GM23338 (cell line): Measurements from ENCODE around the gene BCL2. TPM values are rescaled to one million over a fixed set of nuclear protein-coding genes. Genes with fewer than 3 reads are reported as not detected.

ENCODE experiments used
- ATAC-seq: fragments of 200-7000 bp; cut with Tn5 transposase; 3 replicates; pipeline ENCODE4 v1.9.1; 2020
- DNase-seq: peaks from one replicate; pipeline ENCODE4 v3.0.0-alpha.2; 2015; ENCODE audit warnings: low spot score
- H2AFZ ChIP-seq: fragments of 200-600 bp; sonication (generic); 2 replicates; pipeline ENCODE4 v1.8.0; 2016; ENCODE audit warnings: antibody characterized with exemption, mild to moderate bottlenecking, moderate library complexity
- H3F3A ChIP-seq: fragments of 200-600 bp; sonication (generic); replicated peaks from 2 replicates; pipeline ENCODE4 v1.8.0; 2017; ENCODE audit warnings: antibody characterized with exemption, mixed run types, low read depth
- H3K27ac ChIP-seq: fragments of 200-600 bp; sonication (generic); 2 replicates; pipeline ENCODE4 v1.6.1; 2016; ENCODE audit warnings: low read depth
- H3K27me3 ChIP-seq: fragments of 200-600 bp; sonication (generic); 2 replicates; pipeline ENCODE4 v1.8.0; 2016; ENCODE audit warnings: mild to moderate bottlenecking, mixed run types, moderate library complexity; ENCODE audit not compliant: insufficient read depth
- H3K36me3 ChIP-seq: fragments of 200-600 bp; sonication (generic); 2 replicates; pipeline ENCODE4 v1.8.0; 2016; ENCODE audit warnings: mild to moderate bottlenecking; ENCODE audit not compliant: insufficient read depth
- H3K4me1 ChIP-seq: fragments of 200-600 bp; sonication (generic); 2 replicates; pipeline ENCODE4 v1.8.0; 2016; ENCODE audit warnings: mild to moderate bottlenecking, moderate library complexity; ENCODE audit not compliant: insufficient read depth
- H3K4me2 ChIP-seq: fragments of 200-600 bp; sonication (generic); 2 replicates; pipeline ENCODE4 v1.7.1; 2017; ENCODE audit warnings: mixed run types
- H3K4me3 ChIP-seq: fragments of 200-600 bp; sonication (generic); 2 replicates; pipeline ENCODE4 v1.6.1; 2016; ENCODE audit warnings: mixed run types
- H3K79me2 ChIP-seq: fragments of 200-600 bp; sonication (generic); replicated peaks from 2 replicates; pipeline ENCODE4 v1.8.0; 2017; ENCODE audit warnings: mild to moderate bottlenecking; ENCODE audit not compliant: insufficient read depth
- H3K9me2 ChIP-seq: fragments of 200-600 bp; sonication (generic); 2 replicates; pipeline ENCODE4 v1.8.0; 2017; ENCODE audit not compliant: insufficient read depth
- H4K20me1 ChIP-seq: fragments of 200-600 bp; sonication (generic); replicated peaks from 2 replicates; pipeline ENCODE4 v1.8.0; 2017; ENCODE audit warnings: mild to moderate bottlenecking; ENCODE audit not compliant: insufficient read depth
- H3K27ac Mint-ChIP-seq: 2 replicates; pipeline ENCODE4 v1.8.0; 2020; ENCODE audit warnings: inconsistent platforms, mild to moderate bottlenecking, moderate library complexity, mixed read lengths
- H3K27me3 Mint-ChIP-seq: 3 replicates; pipeline ENCODE4 v1.8.0; 2022; ENCODE audit warnings: low read depth, mild to moderate bottlenecking, moderate library complexity, mixed read lengths, inconsistent platforms; ENCODE audit not compliant: insufficient read depth, poor library complexity
- H3K36me3 Mint-ChIP-seq: 3 replicates; pipeline ENCODE4 v1.8.0; 2021; ENCODE audit warnings: low read depth, mild to moderate bottlenecking, inconsistent platforms, moderate library complexity, mixed read lengths
- H3K4me1 Mint-ChIP-seq: 3 replicates; pipeline ENCODE4 v1.8.0; 2020; ENCODE audit warnings: mild to moderate bottlenecking, inconsistent platforms, mixed read lengths
- H3K4me3 Mint-ChIP-seq: 3 replicates; pipeline ENCODE4 v1.8.0; 2021; ENCODE audit warnings: moderate library complexity, mild to moderate bottlenecking, inconsistent platforms, mixed read lengths
- H3K9me3 Mint-ChIP-seq: 3 replicates; pipeline ENCODE4 v1.8.0; 2020; ENCODE audit warnings: moderate library complexity, mild to moderate bottlenecking, inconsistent platforms, mixed read lengths
- CTCF ChIP-seq, 2 experiments: fragments of 200-600 bp in 1 of 2; sonication (generic) in 1 of 2; conservative IDR thresholded peaks; 2 replicates each; pipeline versions ENCODE4 v1.5.1 to v1.6.1; 2016 to 2017; ENCODE audit warnings: antibody characterized with exemption in 2 of 2, low read depth in 2 of 2, mild to moderate bottlenecking in 2 of 2, moderate library complexity in 1 of 2
- ETS1 ChIP-seq: IDR thresholded peaks from 2 replicates; pipeline ENCODE4 v1.6.1; 2016; ENCODE audit warnings: antibody characterized with exemption
- EZH2 ChIP-seq: fragments of 200-600 bp; sonication (generic); IDR thresholded peaks from one replicate; pipeline ENCODE4 v1.8.0; 2017; ENCODE audit warnings: antibody characterized with exemption, mild to moderate bottlenecking, low read depth; ENCODE audit not compliant: unreplicated experiment
- EZH2phosphoT487 ChIP-seq: fragments of 200-600 bp; sonication (generic); IDR thresholded peaks from one replicate; pipeline ENCODE4 v1.8.1; 2018; ENCODE audit warnings: antibody characterized with exemption; ENCODE audit not compliant: unreplicated experiment
- JUNB ChIP-seq: IDR thresholded peaks from one replicate; pipeline ENCODE4 v1.6.1; 2016; ENCODE audit warnings: antibody characterized with exemption; ENCODE audit not compliant: unreplicated experiment
- NANOG ChIP-seq: IDR thresholded peaks from 2 replicates; pipeline ENCODE4 v1.6.1; 2016; ENCODE audit warnings: antibody characterized with exemption, borderline replicate concordance
- POLR2AphosphoS5 ChIP-seq: IDR thresholded peaks from 2 replicates; pipeline ENCODE4 v1.6.1; 2016; ENCODE audit warnings: antibody characterized with exemption, low read depth
- STAT1 ChIP-seq: IDR thresholded peaks from one replicate; pipeline ENCODE4 v1.6.1; 2016; ENCODE audit warnings: antibody characterized with exemption; ENCODE audit not compliant: unreplicated experiment
- ZNF114 ChIP-seq: fragments of 250-450 bp; sonication (Bioruptor Pico); IDR thresholded peaks from 2 replicates; pipeline ENCODE4 v1.5.0; 2020; ENCODE audit warnings: mild to moderate bottlenecking, moderate library complexity
- polyA plus RNA-seq: library from polyadenylated mRNA; unstranded; fragments of >200 nt; fragmentation: Nextera tagmentation; extraction: Ambion mirVana; gene quantifications from 2 replicates; pipeline ENCODE4 v1.2.1, GENCODE V29; 2016
- total RNA-seq: library from RNA; depleted of rRNA; stranded (reverse); fragments of >200 nt; shearing (Covaris generic); gene quantifications from 2 replicates; pipeline ENCODE4 v1.2.3, GENCODE V29; 2014
- TF ChIP-seq, protein P1 (sequence below): fragments of 250-450 bp; sonication (Bioruptor Pico); IDR thresholded peaks from 2 replicates; pipeline ENCODE4 v1.5.0; 2020; ENCODE audit warnings: mild to moderate bottlenecking, moderate library complexity
- TF ChIP-seq, protein P2 (sequence below): IDR thresholded peaks from one replicate; pipeline ENCODE4 v1.6.1; 2018; ENCODE audit warnings: antibody characterized with exemption; ENCODE audit not compliant: unreplicated experiment

The BCL2 gene
- total and polyA plus RNA-seq, 2 experiments from 2014 or later: 1.2 to 4.0 TPM

DNA sequence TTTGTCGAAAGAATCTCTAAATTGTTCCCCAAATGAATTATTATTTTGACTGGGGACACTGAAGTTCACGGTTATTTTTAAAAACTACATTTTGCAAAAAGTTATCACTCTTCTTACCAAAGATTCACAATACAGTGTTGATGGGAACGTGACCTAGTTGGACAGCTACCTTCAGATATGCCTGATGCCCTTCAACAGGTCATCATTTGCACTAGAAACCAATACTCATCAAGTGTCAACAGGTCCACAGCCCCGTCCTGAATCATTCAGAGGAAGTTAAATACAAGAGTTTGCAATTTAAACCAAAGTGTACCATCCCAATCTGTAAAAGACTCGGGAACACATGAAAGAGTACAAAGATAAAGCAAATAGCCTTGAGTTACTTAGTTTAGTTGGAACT lies 28.3 kb downstream of the BCL2 start (continued):
- TF ChIP-seq POLR2AphosphoS5 (no peak), EZH2 (no peak)

GRCh38 chr18:63290821-63291200 lies 28.8 kb downstream of the BCL2 start:
- H3K27ac ChIP-seq: no peak overlapping the region
- H3K27ac Mint-ChIP-seq: peak overlapping the region; percentile 41; the same call in 1 of the 2 replicates
- H3K27me3 ChIP-seq: no peaks in the 10 kb centered on the region
- H3K9me2 ChIP-seq: peaks cover 10% of the 10 kb centered on the region
- no peaks in the 10 kb centered on the region for H3K36me3 ChIP-seq
- 0 out of 2 replicates have a peak, but pooled peaks cover 3% of the 10 kb centered on the region for H3K4me1 ChIP-seq
- no peak overlapping the region for H2AFZ ChIP-seq
- no peaks in the 10 kb centered on the region for H4K20me1 ChIP-seq
- H3K4me1 Mint-ChIP-seq: peaks cover 14% of the 10 kb centered on the region
- no peak overlapping the region for H3K4me3 Mint-ChIP-seq
- no peak for DNase-seq
- no peaks in the 10 kb centered on the region for H3F3A ChIP-seq
- no peaks in the 10 kb centered on the region for H3K79me2 ChIP-seq
- no peaks in the 10 kb centered on the region for H3K36me3 Mint-ChIP-seq
- ATAC-seq: no peak
- TF ChIP-seq, protein P1, sequence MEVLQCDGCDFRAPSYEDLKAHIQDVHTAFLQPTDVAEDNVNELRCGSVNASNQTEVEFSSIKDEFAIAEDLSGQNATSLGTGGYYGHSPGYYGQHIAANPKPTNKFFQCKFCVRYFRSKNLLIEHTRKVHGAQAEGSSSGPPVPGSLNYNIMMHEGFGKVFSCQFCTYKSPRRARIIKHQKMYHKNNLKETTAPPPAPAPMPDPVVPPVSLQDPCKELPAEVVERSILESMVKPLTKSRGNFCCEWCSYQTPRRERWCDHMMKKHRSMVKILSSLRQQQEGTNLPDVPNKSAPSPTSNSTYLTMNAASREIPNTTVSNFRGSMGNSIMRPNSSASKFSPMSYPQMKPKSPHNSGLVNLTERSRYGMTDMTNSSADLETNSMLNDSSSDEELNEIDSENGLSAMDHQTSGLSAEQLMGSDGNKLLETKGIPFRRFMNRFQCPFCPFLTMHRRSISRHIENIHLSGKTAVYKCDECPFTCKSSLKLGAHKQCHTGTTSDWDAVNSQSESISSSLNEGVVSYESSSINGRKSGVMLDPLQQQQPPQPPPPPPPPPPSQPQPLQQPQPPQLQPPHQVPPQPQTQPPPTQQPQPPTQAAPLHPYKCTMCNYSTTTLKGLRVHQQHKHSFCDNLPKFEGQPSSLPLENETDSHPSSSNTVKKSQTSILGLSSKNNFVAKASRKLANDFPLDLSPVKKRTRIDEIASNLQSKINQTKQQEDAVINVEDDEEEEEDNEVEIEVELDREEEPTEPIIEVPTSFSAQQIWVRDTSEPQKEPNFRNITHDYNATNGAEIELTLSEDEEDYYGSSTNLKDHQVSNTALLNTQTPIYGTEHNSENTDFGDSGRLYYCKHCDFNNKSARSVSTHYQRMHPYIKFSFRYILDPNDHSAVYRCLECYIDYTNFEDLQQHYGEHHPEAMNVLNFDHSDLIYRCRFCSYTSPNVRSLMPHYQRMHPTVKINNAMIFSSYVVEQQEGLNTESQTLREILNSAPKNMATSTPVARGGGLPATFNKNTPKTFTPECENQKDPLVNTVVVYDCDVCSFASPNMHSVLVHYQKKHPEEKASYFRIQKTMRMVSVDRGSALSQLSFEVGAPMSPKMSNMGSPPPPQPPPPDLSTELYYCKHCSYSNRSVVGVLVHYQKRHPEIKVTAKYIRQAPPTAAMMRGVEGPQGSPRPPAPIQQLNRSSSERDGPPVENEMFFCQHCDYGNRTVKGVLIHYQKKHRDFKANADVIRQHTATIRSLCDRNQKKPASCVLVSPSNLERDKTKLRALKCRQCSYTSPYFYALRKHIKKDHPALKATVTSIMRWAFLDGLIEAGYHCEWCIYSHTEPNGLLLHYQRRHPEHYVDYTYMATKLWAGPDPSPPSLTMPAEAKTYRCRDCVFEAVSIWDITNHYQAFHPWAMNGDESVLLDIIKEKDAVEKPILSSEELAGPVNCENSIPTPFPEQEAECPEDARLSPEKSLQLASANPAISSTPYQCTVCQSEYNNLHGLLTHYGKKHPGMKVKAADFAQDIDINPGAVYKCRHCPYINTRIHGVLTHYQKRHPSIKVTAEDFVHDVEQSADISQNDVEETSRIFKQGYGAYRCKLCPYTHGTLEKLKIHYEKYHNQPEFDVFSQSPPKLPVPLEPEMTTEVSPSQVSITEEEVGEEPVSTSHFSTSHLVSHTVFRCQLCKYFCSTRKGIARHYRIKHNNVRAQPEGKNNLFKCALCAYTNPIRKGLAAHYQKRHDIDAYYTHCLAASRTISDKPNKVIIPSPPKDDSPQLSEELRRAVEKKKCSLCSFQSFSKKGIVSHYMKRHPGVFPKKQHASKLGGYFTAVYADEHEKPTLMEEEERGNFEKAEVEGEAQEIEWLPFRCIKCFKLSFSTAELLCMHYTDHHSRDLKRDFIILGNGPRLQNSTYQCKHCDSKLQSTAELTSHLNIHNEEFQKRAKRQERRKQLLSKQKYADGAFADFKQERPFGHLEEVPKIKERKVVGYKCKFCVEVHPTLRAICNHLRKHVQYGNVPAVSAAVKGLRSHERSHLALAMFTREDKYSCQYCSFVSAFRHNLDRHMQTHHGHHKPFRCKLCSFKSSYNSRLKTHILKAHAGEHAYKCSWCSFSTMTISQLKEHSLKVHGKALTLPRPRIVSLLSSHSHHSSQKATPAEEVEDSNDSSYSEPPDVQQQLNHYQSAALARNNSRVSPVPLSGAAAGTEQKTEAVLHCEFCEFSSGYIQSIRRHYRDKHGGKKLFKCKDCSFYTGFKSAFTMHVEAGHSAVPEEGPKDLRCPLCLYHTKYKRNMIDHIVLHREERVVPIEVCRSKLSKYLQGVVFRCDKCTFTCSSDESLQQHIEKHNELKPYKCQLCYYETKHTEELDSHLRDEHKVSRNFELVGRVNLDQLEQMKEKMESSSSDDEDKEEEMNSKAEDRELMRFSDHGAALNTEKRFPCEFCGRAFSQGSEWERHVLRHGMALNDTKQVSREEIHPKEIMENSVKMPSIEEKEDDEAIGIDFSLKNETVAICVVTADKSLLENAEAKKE (CRISPR knock-in tag): no peak
- TF ChIP-seq STAT1 (no peak), EZH2phosphoT487 (no peak), NANOG (no peak), ZNF114 (CRISPR knock-in tag) (no peak), JUNB (no peak), POLR2AphosphoS5 (no peak), CTCF (conservative IDR thresholded peaks at IDR 0.05; ENCODE audit: low read depth in 2 of 2) (no peak), EZH2 (no peak), ETS1 (no peak)
- TF ChIP-seq, protein P2, sequence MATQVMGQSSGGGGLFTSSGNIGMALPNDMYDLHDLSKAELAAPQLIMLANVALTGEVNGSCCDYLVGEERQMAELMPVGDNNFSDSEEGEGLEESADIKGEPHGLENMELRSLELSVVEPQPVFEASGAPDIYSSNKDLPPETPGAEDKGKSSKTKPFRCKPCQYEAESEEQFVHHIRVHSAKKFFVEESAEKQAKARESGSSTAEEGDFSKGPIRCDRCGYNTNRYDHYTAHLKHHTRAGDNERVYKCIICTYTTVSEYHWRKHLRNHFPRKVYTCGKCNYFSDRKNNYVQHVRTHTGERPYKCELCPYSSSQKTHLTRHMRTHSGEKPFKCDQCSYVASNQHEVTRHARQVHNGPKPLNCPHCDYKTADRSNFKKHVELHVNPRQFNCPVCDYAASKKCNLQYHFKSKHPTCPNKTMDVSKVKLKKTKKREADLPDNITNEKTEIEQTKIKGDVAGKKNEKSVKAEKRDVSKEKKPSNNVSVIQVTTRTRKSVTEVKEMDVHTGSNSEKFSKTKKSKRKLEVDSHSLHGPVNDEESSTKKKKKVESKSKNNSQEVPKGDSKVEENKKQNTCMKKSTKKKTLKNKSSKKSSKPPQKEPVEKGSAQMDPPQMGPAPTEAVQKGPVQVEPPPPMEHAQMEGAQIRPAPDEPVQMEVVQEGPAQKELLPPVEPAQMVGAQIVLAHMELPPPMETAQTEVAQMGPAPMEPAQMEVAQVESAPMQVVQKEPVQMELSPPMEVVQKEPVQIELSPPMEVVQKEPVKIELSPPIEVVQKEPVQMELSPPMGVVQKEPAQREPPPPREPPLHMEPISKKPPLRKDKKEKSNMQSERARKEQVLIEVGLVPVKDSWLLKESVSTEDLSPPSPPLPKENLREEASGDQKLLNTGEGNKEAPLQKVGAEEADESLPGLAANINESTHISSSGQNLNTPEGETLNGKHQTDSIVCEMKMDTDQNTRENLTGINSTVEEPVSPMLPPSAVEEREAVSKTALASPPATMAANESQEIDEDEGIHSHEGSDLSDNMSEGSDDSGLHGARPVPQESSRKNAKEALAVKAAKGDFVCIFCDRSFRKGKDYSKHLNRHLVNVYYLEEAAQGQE: no peak
- no peak overlapping the region for H3K4me2 ChIP-seq
- no peaks in the 10 kb centered on the region for H3K27me3 Mint-ChIP-seq
- no peak overlapping the region for H3K4me3 ChIP-seq
- no peaks in the 10 kb centered on the region for H3K9me3 Mint-ChIP-seq
